Measurements from ENCODE around the gene C1QTNF9B. TPM values are rescaled to one million over a fixed set of nuclear protein-coding genes. Genes with fewer than 3 reads are reported as not detected.

The C1QTNF9B gene
- polyA plus RNA-seq, 1 experiment = 0.87 TPM

GRCh38 chr13:23844132-23844531 lies 53.2 kb downstream of the C1QTNF9B start:
- no peak for TF ChIP-seq CTCF (IDR thresholded peaks at IDR 0.05; ENCODE audit: low read depth, low read length)
- ChIA-PET POLR2A (no interaction called here), CTCF (no interaction called here)
- H3K9me3 ChIP-seq (ENCODE audit: control insufficient read depth, insufficient read depth, low read length) = no peaks in the 10 kb centered on the region
- H3K4me3 ChIP-seq (ENCODE audit: low read depth, low read length) = no peak overlapping the region
- DNase-seq (ENCODE audit: low read depth, low spot score) = no peak
- no peak overlapping the region for H3K27ac ChIP-seq (ENCODE audit: low read depth, low read length)
- H3K27me3 ChIP-seq (ENCODE audit: control insufficient read depth, insufficient read depth, low read length) = no peaks in the 10 kb centered on the region

- POLR2A ChIA-PET = no interaction called here
- H3K27ac ChIP-seq (ENCODE audit: low read depth, low read length) = no peak overlapping the region
- CTCF ChIA-PET = no interaction called here
Measured at GRCh38 chr13:23843436-23843835, 53.9 kb downstream of the C1QTNF9B start.

GRCh38 chr13:23842406-23842805 lies 54.9 kb downstream of the C1QTNF9B start:
- CTCF ChIA-PET = no interaction called here
- no peak overlapping the region for H3K4me3 ChIP-seq (ENCODE audit: low read depth, low read length)
- no peak for DNase-seq (ENCODE audit: low read depth, low spot score)
- POLR2A ChIA-PET = no interaction called here
- no peak overlapping the region for H3K27ac ChIP-seq (ENCODE audit: low read depth, low read length)
- H3K9me3 ChIP-seq (ENCODE audit: control insufficient read depth, insufficient read depth, low read length) = no peaks in the 10 kb centered on the region
- no peaks in the 10 kb centered on the region for H3K27me3 ChIP-seq (ENCODE audit: control insufficient read depth, insufficient read depth, low read length)
- no peak for TF ChIP-seq CTCF (IDR thresholded peaks at IDR 0.05; ENCODE audit: low read depth, low read length)

More at GRCh38 chr13:23843436-23843835, 53.9 kb downstream of the C1QTNF9B start:
- Histone ChIP-seq H3K4me3 (ENCODE audit: low read depth, low read length) (no peak overlapping the region), H3K9me3 (ENCODE audit: control insufficient read depth, insufficient read depth, low read length) (no peaks in the 10 kb centered on the region), H3K27me3 (ENCODE audit: control insufficient read depth, insufficient read depth, low read length) (no peaks in the 10 kb centered on the region)
- DNase-seq (ENCODE audit: low read depth, low spot score) = no peak
- no peak for TF ChIP-seq CTCF (IDR thresholded peaks at IDR 0.05; ENCODE audit: low read depth, low read length)

Other genes starting within 250 kb of the C1QTNF9B start
- gene MIPEP, start 8.1 kb downstream of the C1QTNF9B start, polyA plus RNA-seq (2011; rRNA removed) = 37.0 and 40.8 TPM in 2 replicates